ENCODE data around the gene PLXNA3.

Gene PLXNA3

GRCh38 chrX:154458116-154458953 is at the start of gene PLXNA3:
Gene PLXNA3 (plus strand): TSS chrX:154458281. CDS start chrX:154460184, 1,903 bp downstream.
- peak; percentile 48 for DNase-seq (ENCODE audit: low spot score)

- no peak for DNase-seq (ENCODE audit: low spot score)
These were observed 49.3 kb upstream of the PLXNA3 start for GRCh38 chrX:154408659-154409221.

GRCh38 chrX:154409222-154409871 is 48.7 kb upstream of the PLXNA3 start, which contains the start of gene DNASE1L1:
Gene DNASE1L1 (minus strand): TSS chrX:154409254. CDS start chrX:154405568, 3,686 bp downstream.
- no peak for DNase-seq (ENCODE audit: low spot score)

- DNase-seq (ENCODE audit: low spot score) = peak; percentile 46
These were observed 46.1 kb upstream of the PLXNA3 start for GRCh38 chrX:154411981-154412340.

DNA sequence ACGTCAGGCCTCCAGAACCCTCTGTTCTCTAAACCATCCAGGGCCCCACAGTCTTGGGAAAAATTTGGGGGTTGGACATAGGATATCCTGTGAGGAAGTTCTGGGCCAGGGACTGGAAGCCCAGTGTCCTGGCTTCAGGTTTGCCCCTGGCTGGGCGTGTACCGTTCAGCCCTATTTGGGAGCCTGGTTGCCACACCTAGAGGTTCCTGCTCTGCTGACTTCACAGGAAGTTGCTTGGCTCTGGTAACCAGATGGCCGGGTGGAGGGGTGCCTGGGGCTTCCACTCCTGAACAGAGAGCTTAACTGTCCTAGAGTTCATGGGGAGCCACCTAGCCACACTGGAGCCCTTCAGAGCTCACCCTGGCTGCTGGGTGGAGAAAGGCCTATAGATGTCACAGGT is 45.6 kb upstream of the PLXNA3 start:
- DNase-seq (ENCODE audit: low spot score) = peak; percentile 49

- no peak for DNase-seq (ENCODE audit: low spot score)
These were observed 44.9 kb upstream of the PLXNA3 start for GRCh38 chrX:154413142-154413541.

- DNase-seq (ENCODE audit: low spot score) = no peak
These were observed 40.9 kb upstream of the PLXNA3 start for GRCh38 chrX:154417157-154417556.

GRCh38 chrX:154419189-154419588 is 38.9 kb upstream of the PLXNA3 start:
- no peak for DNase-seq (ENCODE audit: low spot score)

DNA sequence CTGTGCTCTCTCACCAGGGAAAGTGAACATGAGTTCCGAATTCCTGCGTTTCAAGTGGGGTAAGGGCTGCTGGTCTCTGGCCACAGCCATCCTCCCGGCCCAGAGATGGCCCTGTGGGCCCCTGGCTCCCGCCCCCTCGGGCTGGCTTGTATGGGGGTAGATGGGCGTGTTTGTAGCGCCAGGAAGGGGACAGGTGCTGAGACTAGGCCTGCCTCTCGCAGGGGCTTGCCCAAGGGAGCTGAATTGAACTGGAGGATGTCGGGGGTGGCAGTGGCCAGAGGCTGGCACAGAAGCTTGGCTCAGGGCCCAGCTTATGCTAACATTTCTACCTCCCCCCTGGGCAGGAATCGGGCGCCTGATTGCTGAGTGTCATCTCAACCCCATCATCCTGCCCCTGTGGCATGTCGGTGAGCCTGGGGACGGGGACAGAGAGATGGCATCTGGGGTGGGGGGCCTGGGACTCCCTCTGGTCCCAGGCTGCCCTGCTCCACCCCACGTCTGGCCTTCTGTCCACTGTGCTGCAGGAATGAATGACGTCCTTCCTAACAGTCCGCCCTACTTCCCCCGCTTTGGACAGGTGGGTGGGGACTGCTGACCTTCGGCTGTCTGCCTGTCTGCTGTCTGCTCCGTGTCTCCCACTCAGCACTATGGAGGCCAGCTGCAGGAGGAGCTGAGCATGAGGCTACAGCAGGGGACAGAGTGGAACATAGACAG is 38.2 kb upstream of the PLXNA3 start:
- DNase-seq (ENCODE audit: low spot score) = no peak

DNA sequence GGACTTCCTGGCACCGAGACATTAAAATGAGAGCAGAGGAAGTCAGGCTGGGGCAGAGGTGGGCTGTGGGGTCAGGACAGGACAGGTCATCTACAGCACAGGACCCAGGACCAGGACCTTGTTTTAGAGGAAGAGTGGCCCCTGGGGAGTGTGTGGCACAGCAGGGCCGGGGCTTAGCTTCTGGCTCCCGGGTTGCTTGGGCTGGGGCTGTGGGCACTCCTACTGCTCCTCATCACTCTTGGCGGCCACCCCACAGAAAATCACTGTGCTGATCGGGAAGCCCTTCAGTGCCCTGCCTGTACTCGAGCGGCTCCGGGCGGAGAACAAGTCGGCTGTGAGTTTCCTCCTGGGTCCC is 37.7 kb upstream of the PLXNA3 start:
- DNase-seq (ENCODE audit: low spot score) = no peak

DNA sequence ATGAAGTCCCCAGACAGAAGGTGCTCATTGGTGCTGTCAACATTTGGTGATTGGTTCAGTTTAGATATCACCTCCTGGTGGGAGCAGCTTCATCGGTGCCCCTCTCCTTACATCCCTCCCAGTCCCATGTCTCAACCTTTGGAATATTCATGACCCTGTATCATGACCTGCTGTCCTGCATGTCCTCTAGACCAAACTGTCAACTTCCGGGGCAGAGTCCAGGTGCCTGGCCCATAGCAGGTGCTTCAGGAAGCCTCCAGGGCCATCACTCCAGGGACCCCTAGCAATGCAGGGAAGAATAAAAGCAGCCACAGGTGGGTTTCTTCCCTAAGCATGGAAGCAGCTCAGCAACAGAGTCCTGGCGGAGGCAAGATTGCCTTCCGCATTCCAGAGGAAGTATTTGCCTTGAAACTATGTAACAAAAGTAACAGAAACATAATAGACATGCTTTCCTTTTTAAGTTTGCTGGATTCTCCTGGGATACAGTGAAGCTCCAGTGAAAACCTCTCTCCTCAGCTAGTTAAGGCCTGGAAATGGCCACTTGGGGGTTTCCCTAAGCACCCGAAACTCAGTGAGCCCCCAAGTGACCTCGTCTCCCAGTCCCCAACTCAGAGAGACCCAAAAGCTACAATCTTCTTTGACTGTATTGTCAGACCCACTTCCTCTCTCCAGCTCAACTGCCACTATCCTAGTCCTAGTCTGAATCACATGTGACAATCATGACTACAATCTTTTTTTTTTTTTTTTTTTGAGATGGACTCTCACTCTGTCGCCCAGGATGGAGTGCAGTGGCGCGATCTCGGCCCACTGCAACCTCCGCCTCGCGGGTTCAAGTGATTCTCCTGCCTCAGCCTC is 30.9 kb upstream of the PLXNA3 start:
- DNase-seq (ENCODE audit: low spot score) = no peak

DNA sequence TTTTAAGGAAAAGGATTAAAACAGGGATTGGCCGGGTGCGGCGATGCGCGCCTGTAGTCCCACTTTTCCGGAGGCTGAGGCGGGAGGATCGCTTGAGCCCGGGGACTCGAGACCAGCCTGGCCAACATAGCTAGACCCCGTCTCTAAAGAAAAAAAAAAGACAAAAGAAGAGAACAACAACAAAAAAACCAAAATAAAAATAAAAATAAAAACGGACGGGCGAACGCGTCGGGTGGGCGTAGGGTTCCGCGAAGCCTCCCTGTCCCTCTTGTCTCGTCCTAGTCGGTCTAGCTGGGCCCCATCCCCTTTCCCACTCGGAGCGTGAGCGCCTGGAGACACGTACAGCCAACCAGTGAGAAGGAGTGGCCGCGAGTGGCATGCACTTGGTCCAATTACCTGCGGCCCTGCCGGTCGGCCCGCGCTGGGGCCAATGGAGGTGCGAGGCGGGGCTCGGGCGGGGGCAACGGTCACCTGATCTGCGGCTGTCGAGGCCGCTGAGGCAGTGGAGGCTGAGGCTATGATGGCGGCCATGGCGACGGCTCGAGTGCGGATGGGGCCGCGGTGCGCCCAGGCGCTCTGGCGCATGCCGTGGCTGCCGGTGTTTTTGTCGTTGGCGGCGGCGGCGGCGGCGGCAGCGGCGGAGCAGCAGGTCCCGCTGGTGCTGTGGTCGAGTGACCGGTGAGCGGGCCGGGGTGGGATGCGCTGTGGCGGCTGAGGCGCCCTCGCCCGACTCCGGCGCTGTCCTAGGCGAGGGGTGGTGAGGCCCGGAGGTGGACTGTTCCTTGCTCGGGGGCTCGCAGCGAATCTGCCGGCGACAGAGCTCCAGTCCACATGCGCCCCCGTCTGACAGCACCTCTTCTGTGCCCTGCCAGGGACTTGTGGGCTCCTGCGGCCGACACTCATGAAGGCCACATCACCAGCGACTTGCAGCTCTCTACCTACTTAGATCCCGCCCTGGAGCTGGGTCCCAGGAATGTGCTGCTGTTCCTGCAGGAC is 29.6 kb upstream of the PLXNA3 start, which contains the start of gene ATP6AP1:
TSS of gene ATP6AP1 (plus strand) at position 502 of the 996 bp plus-strand sequence. CDS start at position 518, 16 bp downstream.
- peak; percentile 89 for DNase-seq (ENCODE audit: low spot score)

GRCh38 chrX:154429711-154430110 is 28.4 kb upstream of the PLXNA3 start:
- no peak for DNase-seq (ENCODE audit: low spot score)

GRCh38 chrX:154430479-154430878 is 27.6 kb upstream of the PLXNA3 start:
- no peak for DNase-seq (ENCODE audit: low spot score)

DNA sequence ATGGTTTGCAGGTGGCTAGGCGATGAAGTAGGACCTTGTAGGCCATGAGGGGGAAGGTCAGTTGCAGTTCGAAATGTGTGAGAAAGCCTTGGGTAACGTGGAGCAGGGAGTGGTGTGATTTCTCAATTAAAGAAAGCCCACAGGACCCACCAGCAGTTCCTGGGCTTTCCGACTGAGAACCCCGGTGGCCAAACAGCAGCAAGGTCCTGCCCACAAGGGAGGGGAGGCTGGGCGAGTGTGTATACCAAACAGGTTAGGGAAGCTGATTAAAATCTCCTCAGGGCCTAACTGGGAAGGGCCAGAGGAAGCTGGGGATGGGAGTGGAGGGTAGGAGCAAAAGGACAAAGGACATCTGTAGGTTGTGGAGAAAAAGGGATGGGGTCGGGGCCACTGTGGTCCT is 27.2 kb upstream of the PLXNA3 start:
- DNase-seq (ENCODE audit: low spot score) = no peak

GRCh38 chrX:154431341-154431740 is 26.7 kb upstream of the PLXNA3 start:
- no peak for DNase-seq (ENCODE audit: low spot score)

GRCh38 chrX:154432210-154432609 is 25.9 kb upstream of the PLXNA3 start:
- DNase-seq (ENCODE audit: low spot score) = no peak

DNA sequence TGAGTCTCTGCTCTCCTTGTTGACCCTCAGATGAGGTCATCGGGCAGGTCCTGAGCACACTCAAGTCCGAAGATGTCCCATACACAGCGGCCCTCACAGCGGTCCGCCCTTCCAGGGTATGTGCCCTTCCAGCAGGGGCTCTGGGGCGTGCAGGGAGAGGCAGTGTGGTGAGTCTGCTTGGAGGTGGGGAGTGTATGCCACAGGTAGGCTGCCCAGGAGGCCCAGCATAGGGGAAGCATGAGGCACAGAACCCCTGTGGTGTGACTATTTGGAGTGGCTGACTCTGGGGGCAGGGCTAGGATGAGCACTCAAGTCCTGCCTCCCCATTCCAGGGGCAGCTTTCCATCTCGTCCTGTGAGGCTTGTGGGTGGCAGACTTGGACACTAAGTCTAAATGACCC is 24.5 kb upstream of the PLXNA3 start:
- DNase-seq (ENCODE audit: low spot score) = no peak

DNA sequence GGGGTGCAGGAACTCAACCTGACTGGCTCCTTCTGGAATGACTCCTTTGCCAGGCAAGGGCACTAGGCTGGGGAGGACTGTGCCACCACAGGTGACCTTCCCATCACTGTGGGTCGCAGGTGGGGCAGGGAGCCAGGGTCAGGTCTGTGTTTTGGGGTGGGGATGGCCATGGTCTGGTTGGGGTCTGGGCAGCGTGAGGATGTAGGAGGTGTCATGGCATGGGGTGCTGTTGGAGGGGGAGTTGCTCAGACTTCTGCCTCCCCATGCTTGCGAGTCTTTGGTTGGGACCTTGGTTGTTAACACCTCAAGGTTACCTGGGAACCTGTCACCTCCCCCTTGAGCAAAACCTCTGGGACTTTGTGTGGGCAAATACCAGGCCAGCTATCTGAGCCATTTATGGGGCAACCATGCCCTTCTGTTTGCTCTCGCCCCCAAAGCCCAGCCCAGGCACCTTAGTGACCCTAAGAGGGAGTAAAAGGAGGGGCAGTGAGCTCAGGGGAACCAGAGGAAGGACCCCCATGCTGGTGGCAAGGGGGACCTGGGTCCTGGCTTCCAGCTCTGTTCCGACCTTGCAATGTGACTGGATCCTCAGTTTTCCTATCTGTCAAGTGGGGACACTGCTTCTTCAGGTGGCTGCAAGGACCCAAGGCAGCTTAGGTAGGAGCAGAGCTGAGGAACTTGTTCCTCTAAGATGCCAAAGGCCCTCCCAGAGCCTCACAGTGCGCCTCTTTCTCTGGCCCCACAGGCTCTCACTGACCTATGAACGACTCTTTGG is 23.5 kb upstream of the PLXNA3 start:
- DNase-seq (ENCODE audit: low spot score) = no peak
